IMR-90 (cell line): ENCODE data around the gene S100Z. TPM values are rescaled to one million over a fixed set of nuclear protein-coding genes. Genes with fewer than 3 reads are reported as not detected.

Experiments used
- ATAC-seq: fragments of 200-7000 bp; cut with Tn5 transposase; 2 replicates; pipeline ENCODE4 v1.9.1; 2020; ENCODE audit warnings: low read depth, mild to moderate bottlenecking, moderate library complexity
- BruUV-seq: library from RNA; stranded (reverse); fragments of 400-500 nt; replicated peaks from 2 replicates; lab custom pipeline; 2021; lab: Mats Ljungman, UMichigan
- CTCF ChIA-PET: fragments of 300-600 bp; formaldehyde crosslinking; extraction: SDS; loops from one replicate; lab custom pipeline; 2021; ENCODE audit warnings: antibody characterized with exemption; lab: Yijun Ruan, JAX
- POLR2A ChIA-PET: fragments of 300-600 bp; sonication (Branson Sonifier 250); formaldehyde crosslinking; loops from one replicate; lab custom pipeline; 2022; ENCODE audit warnings: antibody characterized with exemption; ENCODE audit not compliant: unreplicated experiment; lab: Charles Lee
- DNase-seq: peaks from one replicate; pipeline ENCODE4 v3.0.0; 2013
- H2AFZ ChIP-seq: replicated peaks from 2 replicates; pipeline ENCODE3; 2013; ENCODE audit warnings: low read length, mild to moderate bottlenecking; ENCODE audit not compliant: poor library complexity
- H2AK5ac ChIP-seq: 2 replicates; pipeline ENCODE4 v1.6.1; 2013; ENCODE audit warnings: low read depth, low read length, inconsistent platforms
- H2AK9ac ChIP-seq: replicated peaks from 2 replicates; pipeline ENCODE3; 2013; ENCODE audit warnings: mild to moderate bottlenecking, low read depth, low read length, moderate library complexity; ENCODE audit not compliant: poor library complexity
- H2BK120ac ChIP-seq: 2 replicates; pipeline ENCODE4 v1.6.1; 2013; ENCODE audit warnings: low read depth, low read length, inconsistent platforms
- H2BK15ac ChIP-seq: 3 replicates; pipeline ENCODE4 v1.6.1; 2013; ENCODE audit warnings: low read depth, low read length, inconsistent platforms
- H2BK20ac ChIP-seq: 2 replicates; pipeline ENCODE4 v1.6.1; 2013; ENCODE audit warnings: low read depth, mild to moderate bottlenecking, inconsistent platforms, low read length, moderate library complexity
- H2BK5ac ChIP-seq: 2 replicates; pipeline ENCODE4 v1.6.1; 2013; ENCODE audit warnings: mild to moderate bottlenecking, low read depth, low read length, inconsistent platforms; ENCODE audit not compliant: poor library complexity, severe bottlenecking
- H3K14ac ChIP-seq: replicated peaks from 2 replicates; pipeline ENCODE4 v1.6.1; 2013; ENCODE audit warnings: low read depth, low read length, inconsistent platforms
- H3K18ac ChIP-seq: 2 replicates; pipeline ENCODE4 v1.6.1; 2013; ENCODE audit warnings: low read depth, low read length, control low read depth
- H3K23ac ChIP-seq: 2 replicates; pipeline ENCODE4 v1.6.1; 2013; ENCODE audit warnings: low read depth, low read length, inconsistent platforms
- H3K27ac ChIP-seq: 2 replicates; pipeline ENCODE4 v1.5.1; 2013; ENCODE audit warnings: mild to moderate bottlenecking, control low read depth, low read length; ENCODE audit not compliant: insufficient read depth
- H3K27me3 ChIP-seq: 2 replicates; pipeline ENCODE4 v1.6.1; 2013; ENCODE audit warnings: low read length; ENCODE audit not compliant: control insufficient read depth, insufficient read depth
- H3K36me3 ChIP-seq: 2 replicates; pipeline ENCODE4 v1.6.1; 2013; ENCODE audit warnings: low read length, mixed read lengths; ENCODE audit not compliant: control insufficient read depth, insufficient read depth
- H3K4ac ChIP-seq: 2 replicates; pipeline ENCODE4 v1.6.1; 2013; ENCODE audit warnings: low read depth, low read length, inconsistent platforms
- H3K4me1 ChIP-seq: 2 replicates; pipeline ENCODE4 v1.6.1; 2013; ENCODE audit warnings: low read length, mixed read lengths; ENCODE audit not compliant: control insufficient read depth, insufficient read depth
- H3K4me2 ChIP-seq: 2 replicates; pipeline ENCODE4 v1.6.1; 2013; ENCODE audit warnings: low read depth, mild to moderate bottlenecking, control low read depth, low read length, moderate library complexity
- H3K4me3 ChIP-seq: 2 replicates; pipeline ENCODE4 v1.5.1; 2013; ENCODE audit warnings: low read depth, mild to moderate bottlenecking, control low read depth, low read length, moderate library complexity; ENCODE audit not compliant: insufficient read depth
- H3K56ac ChIP-seq: 2 replicates; pipeline ENCODE4 v1.6.1; 2013; ENCODE audit warnings: low read length, inconsistent platforms; ENCODE audit not compliant: insufficient read depth; ENCODE audit errors: extremely low read depth
- H3K79me1 ChIP-seq, 2 experiments: 2 replicates each; pipeline ENCODE4 v1.6.1; 2013; ENCODE audit warnings: low read length in 2 of 2, inconsistent platforms in 1 of 2, low read depth in 1 of 2
- H3K9ac ChIP-seq: 2 replicates; pipeline ENCODE4 v1.6.1; 2013; ENCODE audit warnings: low read depth, low read length, control low read depth
- H3K9me1 ChIP-seq: 2 replicates; pipeline ENCODE4 v1.6.1; 2013; ENCODE audit warnings: low read length, inconsistent platforms; ENCODE audit not compliant: insufficient read depth
- H3K9me3 ChIP-seq: 2 replicates; pipeline ENCODE4 v1.6.1; 2013; ENCODE audit warnings: low read length; ENCODE audit not compliant: control insufficient read depth, insufficient read depth
- H4K20me1 ChIP-seq: 2 replicates; pipeline ENCODE4 v1.6.1; 2013; ENCODE audit warnings: low read length, inconsistent platforms; ENCODE audit not compliant: insufficient read depth
- H4K5ac ChIP-seq: 2 replicates; pipeline ENCODE4 v1.6.1; 2013; ENCODE audit warnings: mild to moderate bottlenecking, low read depth, low read length, control low read depth
- H4K8ac ChIP-seq, 2 experiments: 2 replicates each; pipeline ENCODE4 v1.6.1; 2013; ENCODE audit warnings: low read depth in 2 of 2, low read length in 2 of 2, control low read depth in 1 of 2, inconsistent platforms in 1 of 2
- H4K91ac ChIP-seq: 2 replicates; pipeline ENCODE4 v1.6.1; 2013; ENCODE audit warnings: low read depth, low read length, inconsistent platforms; ENCODE audit not compliant: insufficient read depth
- BHLHE40 ChIP-seq: fragments of 150-350 bp; IDR thresholded peaks from 2 replicates; pipeline ENCODE4 v1.6.1; 2016; ENCODE audit warnings: mild to moderate bottlenecking, low read depth, low read length
- CEBPB ChIP-seq: IDR thresholded peaks from 2 replicates; pipeline ENCODE4 v1.6.1; 2012; ENCODE audit warnings: low read depth, low read length, improper control_type of control experiment
- CHD1 ChIP-seq: IDR thresholded peaks from 2 replicates; pipeline ENCODE4 v1.6.1; 2012; ENCODE audit warnings: low read depth, low read length, improper control_type of control experiment
- ELK1 ChIP-seq: fragments of 150-350 bp; IDR thresholded peaks from 2 replicates; pipeline ENCODE4 v1.6.1; 2016; ENCODE audit warnings: low read depth, mild to moderate bottlenecking, low read length, moderate library complexity, borderline replicate concordance
- MAFK ChIP-seq: IDR thresholded peaks from 2 replicates; pipeline ENCODE4 v1.6.1; 2012; ENCODE audit warnings: low read depth, low read length, improper control_type of control experiment
- MAZ ChIP-seq: IDR thresholded peaks from 2 replicates; pipeline ENCODE4 v1.6.1; 2012; ENCODE audit warnings: low read depth, mild to moderate bottlenecking, low read length, improper control_type of control experiment, moderate library complexity, borderline replicate concordance
- MXI1 ChIP-seq: IDR thresholded peaks from 2 replicates; pipeline ENCODE4 v1.6.1; 2012; ENCODE audit warnings: low read depth, mild to moderate bottlenecking, low read length, moderate library complexity, borderline replicate concordance
- NFE2L2 ChIP-seq: fragments of 150-350 bp; IDR thresholded peaks from 2 replicates; pipeline ENCODE4 v1.6.1; 2016; ENCODE audit warnings: low read depth, mild to moderate bottlenecking, low read length
- POLR2A ChIP-seq: IDR thresholded peaks from 2 replicates; pipeline ENCODE4 v1.6.1; 2012; ENCODE audit warnings: mild to moderate bottlenecking, low read depth, low read length
- RAD21 ChIP-seq: IDR thresholded peaks from 2 replicates; pipeline ENCODE4 v1.6.1; 2012; ENCODE audit warnings: low read length, improper control_type of control experiment
- RCOR1 ChIP-seq: IDR thresholded peaks from 2 replicates; pipeline ENCODE4 v1.6.1; 2012; ENCODE audit warnings: mild to moderate bottlenecking, low read length, improper control_type of control experiment; ENCODE audit not compliant: insufficient replicate concordance
- RFX5 ChIP-seq: IDR thresholded peaks from 2 replicates; pipeline ENCODE4 v1.8.0; 2012; ENCODE audit warnings: low read depth, mild to moderate bottlenecking, low read length, moderate library complexity
- SMC3 ChIP-seq: fragments of 150-350 bp; IDR thresholded peaks from 2 replicates; pipeline ENCODE4 v1.6.1; 2016; ENCODE audit warnings: low read depth, mild to moderate bottlenecking, antibody characterized with exemption, low read length, moderate library complexity
- USF2 ChIP-seq: fragments of 150-350 bp; IDR thresholded peaks from 2 replicates; pipeline ENCODE4 v1.6.1; 2017; ENCODE audit warnings: mild to moderate bottlenecking, antibody characterized with exemption, low read length, low read depth
- WGBS, 2 experiments: methylation state at CpG; one replicate each; pipeline versions ENCODE4 v1.1.5 to v1.1.7; 2013; ENCODE audit warnings: missing lambda C conversion rate in 2 of 2; ENCODE audit not compliant: insufficient read length in 1 of 2; ENCODE audit errors: extremely low coverage in 2 of 2; 5-methylcytosine and 5-hydroxymethylcytosine counted together
- dilution Hi-C: fragments of 300-500 bp; cut with HindIII; formaldehyde crosslinking; loops from one replicate; pipeline ENCODE4 v1.14.3; 2018; ENCODE audit warnings: low sequenced_read_pairs; ENCODE audit not compliant: unreplicated experiment
- in situ Hi-C: fragments of 300-500 bp; cut with MboI; formaldehyde crosslinking; loops from 3 replicates; pipeline ENCODE4 v1.14.3; 2019; ENCODE audit warnings: low sequenced_read_pairs, inconsistent platforms, mixed read lengths
- intact Hi-C: fragments of 100-400 bp; cut with micrococcal nuclease; formaldehyde crosslinking; loops from 2 replicates; pipeline ENCODE4 v1.10.0; 2022
- polyA plus RNA-seq, 3 experiments: library from polyadenylated mRNA; depleted of rRNA; stranded (reverse); fragments of >200 nt; gene quantifications; 2 replicates each; pipeline ENCODE4 v1.2.3, GENCODE V29; 2012; ENCODE audit warnings: low replicate concordance in 1 of 3
- total RNA-seq: library from RNA; depleted of rRNA; stranded (reverse); fragments of >200 nt; gene quantifications from 2 replicates; pipeline ENCODE4 v1.2.3, GENCODE V29; 2012
- TF ChIP-seq, protein P1 (sequence below): conservative IDR thresholded peaks from 2 replicates; pipeline ENCODE4 v1.5.1; 2012; ENCODE audit warnings: mild to moderate bottlenecking, low read depth, low read length, improper control_type of control experiment

The S100Z gene
- total and polyA plus RNA-seq, 2 of the 4 experiments (the other 2 are of a cell fraction) = not detected

DNA sequence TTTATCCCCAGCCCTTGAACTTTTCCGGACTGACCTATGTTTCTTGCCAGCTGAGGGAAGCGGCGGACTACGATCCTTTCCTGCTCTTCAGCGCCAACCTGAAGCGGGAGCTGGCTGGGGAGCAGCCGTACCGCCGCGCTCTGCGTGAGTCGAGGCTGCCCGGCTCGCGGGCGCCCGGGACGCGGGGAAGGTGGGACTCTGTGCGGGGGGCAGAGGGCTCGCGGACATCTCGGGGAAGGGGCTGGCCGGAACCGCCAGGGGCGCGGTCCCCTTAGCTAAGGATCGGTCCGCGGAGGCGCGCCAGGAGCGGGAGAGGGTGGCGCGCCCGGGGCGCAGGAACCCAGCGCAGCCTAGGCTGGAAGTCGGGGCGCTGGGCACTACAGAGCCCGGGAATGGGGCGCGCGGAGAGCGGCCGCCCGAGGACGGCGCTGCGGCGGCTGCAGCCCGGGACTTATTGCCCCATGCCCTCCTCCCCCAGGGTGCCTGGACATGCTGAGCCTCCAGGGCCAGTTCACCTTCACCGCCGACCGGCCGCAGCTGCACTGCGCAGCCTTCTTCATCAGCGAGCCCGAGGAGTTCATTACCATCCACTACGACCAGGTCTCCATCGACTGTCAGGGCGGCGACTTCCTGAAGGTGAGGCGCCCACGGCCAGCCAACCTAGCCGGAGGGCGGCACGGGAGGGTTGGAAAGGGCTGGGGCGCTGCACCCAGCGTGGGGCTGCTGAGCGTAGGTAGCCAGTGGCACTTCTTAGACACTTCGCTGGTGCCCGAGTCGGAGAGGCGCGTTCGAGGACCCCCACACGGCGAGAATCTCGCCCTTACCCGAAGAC, 104.0 kb downstream of the S100Z start:
- Histone ChIP-seq H4K91ac (no peak overlapping the region), H3K9me3 (no peaks in the 10 kb centered on the region), H2AK9ac (no peak overlapping the region), H3K9me1 (no peaks in the 10 kb centered on the region), H3K4me3 (no peak overlapping the region; the same call in 1 of the 2 replicates), H3K27ac (no peak overlapping the region), H3K56ac (no peak overlapping the region), H2BK5ac (no peak overlapping the region), H2AFZ (peak overlapping the region; percentile 18), H3K23ac (no peak overlapping the region), H3K9ac (no peak overlapping the region), H2BK20ac (no peak overlapping the region), H4K8ac (no peak overlapping the region), H2AK5ac (no peak overlapping the region), H3K4ac (no peak overlapping the region), H4K5ac (no peak overlapping the region), H3K27me3 (peaks cover 41% of the 10 kb centered on the region), H3K79me1 (no peaks in the 10 kb centered on the region), H3K18ac (no peak overlapping the region), H3K36me3 (no peaks in the 10 kb centered on the region), H2BK120ac (no peak overlapping the region), H3K4me1 (no peaks in the 10 kb centered on the region; the same call in 1 of the 2 replicates), H3K14ac (no peak overlapping the region), H3K4me2 (peak overlapping the region; percentile 40; the same call in 1 of the 2 replicates), H4K20me1 (no peaks in the 10 kb centered on the region), H2BK15ac (no peak overlapping the region)
- TF ChIP-seq, protein P1, sequence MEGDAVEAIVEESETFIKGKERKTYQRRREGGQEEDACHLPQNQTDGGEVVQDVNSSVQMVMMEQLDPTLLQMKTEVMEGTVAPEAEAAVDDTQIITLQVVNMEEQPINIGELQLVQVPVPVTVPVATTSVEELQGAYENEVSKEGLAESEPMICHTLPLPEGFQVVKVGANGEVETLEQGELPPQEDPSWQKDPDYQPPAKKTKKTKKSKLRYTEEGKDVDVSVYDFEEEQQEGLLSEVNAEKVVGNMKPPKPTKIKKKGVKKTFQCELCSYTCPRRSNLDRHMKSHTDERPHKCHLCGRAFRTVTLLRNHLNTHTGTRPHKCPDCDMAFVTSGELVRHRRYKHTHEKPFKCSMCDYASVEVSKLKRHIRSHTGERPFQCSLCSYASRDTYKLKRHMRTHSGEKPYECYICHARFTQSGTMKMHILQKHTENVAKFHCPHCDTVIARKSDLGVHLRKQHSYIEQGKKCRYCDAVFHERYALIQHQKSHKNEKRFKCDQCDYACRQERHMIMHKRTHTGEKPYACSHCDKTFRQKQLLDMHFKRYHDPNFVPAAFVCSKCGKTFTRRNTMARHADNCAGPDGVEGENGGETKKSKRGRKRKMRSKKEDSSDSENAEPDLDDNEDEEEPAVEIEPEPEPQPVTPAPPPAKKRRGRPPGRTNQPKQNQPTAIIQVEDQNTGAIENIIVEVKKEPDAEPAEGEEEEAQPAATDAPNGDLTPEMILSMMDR = no peak
- TF ChIP-seq USF2 (no peak), CHD1 (no peak), RFX5 (no peak), POLR2A (no peak), MAZ (no peak), MAFK (no peak), NFE2L2 (no peak), SMC3 (no peak), CEBPB (no peak), BHLHE40 (no peak), RCOR1 (no peak), MXI1 (no peak), ELK1 (no peak), RAD21 (no peak)
- dilution Hi-C loops = no loop called here
- ChIA-PET POLR2A (no interaction called here), CTCF (no interaction called here)
- intact Hi-C loops = no loop called here
- no peak for DNase-seq
- no TSS peak for BruUV-seq
- 13% methylated on average over 12 of the region's 81 CpGs; no CpG with 5 or more reads in 1 of the 2 experiments for WGBS, 2 experiments
- ATAC-seq = peak; percentile 49
- in situ Hi-C loops = no loop called here
